Glutamatergic neuron (in vitro differentiated cells): ENCODE results near the gene GSTO2. TPM values are rescaled to one million over a fixed set of nuclear protein-coding genes. Genes with fewer than 3 reads are reported as not detected.

Experiments
- DNase-seq: peaks from one replicate; pipeline ENCODE4 v3.0.0; 2022
- H3K27ac Mint-ChIP-seq: one replicate; pipeline ENCODE4 v1.8.0; 2020; ENCODE audit warnings: mild to moderate bottlenecking, mixed read lengths, inconsistent platforms; ENCODE audit not compliant: unreplicated experiment
- H3K27me3 Mint-ChIP-seq: one replicate; pipeline ENCODE4 v1.8.0; 2020; ENCODE audit warnings: mild to moderate bottlenecking, moderate library complexity, mixed read lengths, inconsistent platforms; ENCODE audit not compliant: unreplicated experiment
- H3K36me3 Mint-ChIP-seq: one replicate; pipeline ENCODE4 v1.8.0; 2020; ENCODE audit warnings: mild to moderate bottlenecking, mixed read lengths, inconsistent platforms; ENCODE audit not compliant: unreplicated experiment
- H3K4me1 Mint-ChIP-seq: one replicate; pipeline ENCODE4 v1.8.0; 2020; ENCODE audit warnings: mild to moderate bottlenecking, low read depth, mixed read lengths, inconsistent platforms; ENCODE audit not compliant: unreplicated experiment
- H3K4me3 Mint-ChIP-seq: one replicate; pipeline ENCODE4 v1.8.0; 2020; ENCODE audit warnings: mild to moderate bottlenecking, mixed read lengths, inconsistent platforms; ENCODE audit not compliant: unreplicated experiment
- H3K9me3 Mint-ChIP-seq: one replicate; pipeline ENCODE4 v1.8.0; 2020; ENCODE audit warnings: mild to moderate bottlenecking, moderate library complexity, mixed read lengths, inconsistent platforms; ENCODE audit not compliant: unreplicated experiment
- total RNA-seq: library from RNA; stranded (reverse); fragmentation: NEBNext Ultra II Directional; extraction: Animal tissue kit (Norgen Biotek cat#: 25700); gene quantifications from one replicate; pipeline ENCODE4 v1.2.1, GENCODE V29; 2021; ENCODE audit not compliant: unreplicated experiment
- TF ChIP-seq, protein P1 (sequence below): fragments of 200-600 bp; sonication (generic); IDR thresholded peaks from one replicate; pipeline ENCODE4 v1.5.0; 2021; ENCODE audit not compliant: partially characterized antibody, unreplicated experiment

The GSTO2 gene
- total RNA-seq, 1 donor from 2014 or later = 2.0 TPM

- Mint-ChIP-seq H3K9me3 (peaks cover 7% of the 10 kb centered on the region), H3K27ac (peak within 1 kb of the TSS; percentile 95), H3K27me3 (peaks cover 10% of the 10 kb centered on the region), H3K36me3 (no peaks in the 10 kb centered on the region), H3K4me1 (peaks cover 32% of the 10 kb centered on the region), H3K4me3 (peak within 1 kb of the TSS; percentile 98)
- DNase-seq = peak; percentile 78
- TF ChIP-seq, protein P1, sequence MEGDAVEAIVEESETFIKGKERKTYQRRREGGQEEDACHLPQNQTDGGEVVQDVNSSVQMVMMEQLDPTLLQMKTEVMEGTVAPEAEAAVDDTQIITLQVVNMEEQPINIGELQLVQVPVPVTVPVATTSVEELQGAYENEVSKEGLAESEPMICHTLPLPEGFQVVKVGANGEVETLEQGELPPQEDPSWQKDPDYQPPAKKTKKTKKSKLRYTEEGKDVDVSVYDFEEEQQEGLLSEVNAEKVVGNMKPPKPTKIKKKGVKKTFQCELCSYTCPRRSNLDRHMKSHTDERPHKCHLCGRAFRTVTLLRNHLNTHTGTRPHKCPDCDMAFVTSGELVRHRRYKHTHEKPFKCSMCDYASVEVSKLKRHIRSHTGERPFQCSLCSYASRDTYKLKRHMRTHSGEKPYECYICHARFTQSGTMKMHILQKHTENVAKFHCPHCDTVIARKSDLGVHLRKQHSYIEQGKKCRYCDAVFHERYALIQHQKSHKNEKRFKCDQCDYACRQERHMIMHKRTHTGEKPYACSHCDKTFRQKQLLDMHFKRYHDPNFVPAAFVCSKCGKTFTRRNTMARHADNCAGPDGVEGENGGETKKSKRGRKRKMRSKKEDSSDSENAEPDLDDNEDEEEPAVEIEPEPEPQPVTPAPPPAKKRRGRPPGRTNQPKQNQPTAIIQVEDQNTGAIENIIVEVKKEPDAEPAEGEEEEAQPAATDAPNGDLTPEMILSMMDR = peak; percentile 38
Observed at GRCh38 chr10:104337985-104338735, 69.2 kb downstream of the GSTO2 start, which contains the start of gene ITPRIP. ITPRIP (minus strand) TSS chr10:104338465; CDS start chr10:104316051, 22,414 bp downstream.

GRCh38 chr10:104339469-104340110 is 70.6 kb downstream of the GSTO2 start:
- peaks cover 19% of the 10 kb centered on the region for H3K4me1 Mint-ChIP-seq
- H3K27ac Mint-ChIP-seq = no peak overlapping the region
- no peaks in the 10 kb centered on the region for H3K36me3 Mint-ChIP-seq
- DNase-seq = no peak
- peaks cover 6% of the 10 kb centered on the region for H3K27me3 Mint-ChIP-seq
- H3K4me3 Mint-ChIP-seq = peak overlapping the region; percentile 98
- TF ChIP-seq, protein P1 = no peak
- peaks cover 7% of the 10 kb centered on the region for H3K9me3 Mint-ChIP-seq

DNA sequence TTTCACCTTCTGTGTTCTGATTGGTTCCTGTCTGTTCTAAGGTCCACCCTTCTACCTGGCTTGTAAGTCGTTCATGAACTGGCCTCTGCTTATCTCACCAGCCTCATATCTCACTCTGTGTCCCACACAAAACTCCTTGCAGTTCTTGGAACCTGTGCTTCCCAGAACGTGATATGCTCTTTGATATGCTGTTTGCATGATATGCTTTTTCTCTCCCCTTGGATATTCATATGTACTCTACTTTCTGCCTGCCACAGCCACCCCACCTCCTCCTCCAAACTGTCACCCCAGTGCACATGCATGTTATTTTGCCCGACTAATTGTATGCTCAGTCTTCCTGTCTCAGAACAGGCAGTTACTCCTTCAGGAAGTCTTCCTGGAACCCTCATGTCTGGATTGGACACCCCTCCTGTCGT is 71.1 kb downstream of the GSTO2 start:
- H3K27ac Mint-ChIP-seq = no peak overlapping the region
- TF ChIP-seq, protein P1 = no peak
- H3K4me3 Mint-ChIP-seq = peak overlapping the region; percentile 55
- H3K9me3 Mint-ChIP-seq = peaks cover 7% of the 10 kb centered on the region
- no peaks in the 10 kb centered on the region for H3K36me3 Mint-ChIP-seq
- peaks cover 5% of the 10 kb centered on the region for H3K27me3 Mint-ChIP-seq
- no peak for DNase-seq
- H3K4me1 Mint-ChIP-seq = peaks cover 14% of the 10 kb centered on the region

- H3K4me3 Mint-ChIP-seq = no peak overlapping the region
- DNase-seq = no peak
- no peaks in the 10 kb centered on the region for H3K36me3 Mint-ChIP-seq
- H3K9me3 Mint-ChIP-seq = peaks cover 7% of the 10 kb centered on the region
- H3K4me1 Mint-ChIP-seq = peaks cover 11% of the 10 kb centered on the region
- no peak overlapping the region for H3K27ac Mint-ChIP-seq
- peaks cover 2% of the 10 kb centered on the region for H3K27me3 Mint-ChIP-seq
- TF ChIP-seq, protein P1 = no peak
Observed at GRCh38 chr10:104340641-104341040, 71.7 kb downstream of the GSTO2 start.

DNA sequence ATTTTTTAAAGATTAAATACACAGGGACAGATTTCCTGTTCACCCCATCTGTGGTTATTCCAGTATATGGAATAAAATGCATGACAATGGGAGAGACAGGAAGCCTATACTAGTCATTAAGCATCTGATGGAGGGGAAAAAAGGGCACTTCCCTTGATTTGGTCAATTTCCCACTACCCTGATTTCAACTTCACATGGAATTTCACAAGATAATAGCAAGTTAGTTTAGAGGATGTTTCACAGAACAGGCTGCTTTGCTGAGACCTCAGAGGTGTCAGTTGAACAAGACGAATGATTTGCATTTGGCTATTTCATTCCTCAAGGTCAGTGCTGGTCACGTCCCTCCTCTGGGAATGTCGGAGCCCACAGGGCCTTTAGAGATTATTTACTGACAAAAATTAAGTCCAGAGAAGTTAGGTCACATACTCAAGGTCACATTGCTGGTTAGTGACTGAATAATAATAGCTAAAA is 74.0 kb downstream of the GSTO2 start:
- peaks cover 2% of the 10 kb centered on the region for H3K27me3 Mint-ChIP-seq
- H3K4me3 Mint-ChIP-seq = no peak overlapping the region
- TF ChIP-seq, protein P1 = no peak
- H3K4me1 Mint-ChIP-seq = peaks cover 10% of the 10 kb centered on the region
- peaks cover 2% of the 10 kb centered on the region for H3K9me3 Mint-ChIP-seq
- H3K36me3 Mint-ChIP-seq = no peaks in the 10 kb centered on the region
- no peak overlapping the region for H3K27ac Mint-ChIP-seq
- DNase-seq = no peak
